ENCODE measurements around the gene VAPA.

VAPA gene

DNA sequence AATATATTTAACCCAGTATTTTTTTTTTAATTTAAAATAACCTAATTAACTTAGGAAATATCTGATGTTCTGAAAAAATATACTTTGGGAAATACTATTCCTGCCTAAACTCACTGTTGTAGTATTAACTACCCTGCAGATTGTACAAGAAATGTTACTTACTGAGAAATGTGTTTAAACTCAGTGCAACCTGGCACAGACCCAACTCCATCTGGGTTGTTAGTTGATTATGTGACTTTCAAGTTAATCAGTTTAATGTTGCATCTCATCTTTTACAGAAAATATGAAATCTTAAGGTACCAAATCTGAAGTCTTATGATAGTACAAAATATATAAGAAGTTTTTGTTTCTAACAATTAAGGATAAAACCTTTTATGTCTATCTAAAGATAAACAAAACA is 27.3 kb downstream of the VAPA start:
- TF ChIP-seq NFIC (IDR thresholded peaks at IDR 0.05) (no peak), TAF1 (IDR thresholded peaks at IDR 0.05; ENCODE audit: low read depth) (no peak), TCF12 (IDR thresholded peaks at IDR 0.05; ENCODE audit: low read depth) (no peak), EP300 (IDR thresholded peaks at IDR 0.05; ENCODE audit: borderline replicate concordance) (no peak), FOXM1 (IDR thresholded peaks at IDR 0.05; ENCODE audit: borderline replicate concordance, low read depth) (no peak), CEBPB (IDR thresholded peaks at IDR 0.05) (no peak), TEAD4 (IDR thresholded peaks at IDR 0.05) (no peak), RAD21 (IDR thresholded peaks at IDR 0.05; ENCODE audit: low read depth) (no peak), ZBTB7A (IDR thresholded peaks at IDR 0.05; ENCODE audit: low read depth) (no peak), YY1 (IDR thresholded peaks at IDR 0.05; ENCODE audit: low read depth) (no peak), CREB1 (IDR thresholded peaks at IDR 0.05; ENCODE audit: low read depth) (no peak), EGR1 (IDR thresholded peaks at IDR 0.05) (no peak)
- TF ChIP-seq, protein P1, sequence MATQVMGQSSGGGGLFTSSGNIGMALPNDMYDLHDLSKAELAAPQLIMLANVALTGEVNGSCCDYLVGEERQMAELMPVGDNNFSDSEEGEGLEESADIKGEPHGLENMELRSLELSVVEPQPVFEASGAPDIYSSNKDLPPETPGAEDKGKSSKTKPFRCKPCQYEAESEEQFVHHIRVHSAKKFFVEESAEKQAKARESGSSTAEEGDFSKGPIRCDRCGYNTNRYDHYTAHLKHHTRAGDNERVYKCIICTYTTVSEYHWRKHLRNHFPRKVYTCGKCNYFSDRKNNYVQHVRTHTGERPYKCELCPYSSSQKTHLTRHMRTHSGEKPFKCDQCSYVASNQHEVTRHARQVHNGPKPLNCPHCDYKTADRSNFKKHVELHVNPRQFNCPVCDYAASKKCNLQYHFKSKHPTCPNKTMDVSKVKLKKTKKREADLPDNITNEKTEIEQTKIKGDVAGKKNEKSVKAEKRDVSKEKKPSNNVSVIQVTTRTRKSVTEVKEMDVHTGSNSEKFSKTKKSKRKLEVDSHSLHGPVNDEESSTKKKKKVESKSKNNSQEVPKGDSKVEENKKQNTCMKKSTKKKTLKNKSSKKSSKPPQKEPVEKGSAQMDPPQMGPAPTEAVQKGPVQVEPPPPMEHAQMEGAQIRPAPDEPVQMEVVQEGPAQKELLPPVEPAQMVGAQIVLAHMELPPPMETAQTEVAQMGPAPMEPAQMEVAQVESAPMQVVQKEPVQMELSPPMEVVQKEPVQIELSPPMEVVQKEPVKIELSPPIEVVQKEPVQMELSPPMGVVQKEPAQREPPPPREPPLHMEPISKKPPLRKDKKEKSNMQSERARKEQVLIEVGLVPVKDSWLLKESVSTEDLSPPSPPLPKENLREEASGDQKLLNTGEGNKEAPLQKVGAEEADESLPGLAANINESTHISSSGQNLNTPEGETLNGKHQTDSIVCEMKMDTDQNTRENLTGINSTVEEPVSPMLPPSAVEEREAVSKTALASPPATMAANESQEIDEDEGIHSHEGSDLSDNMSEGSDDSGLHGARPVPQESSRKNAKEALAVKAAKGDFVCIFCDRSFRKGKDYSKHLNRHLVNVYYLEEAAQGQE (IDR thresholded peaks at IDR 0.05; ENCODE audit: low read depth): no peak
- TF ChIP-seq, protein P2, sequence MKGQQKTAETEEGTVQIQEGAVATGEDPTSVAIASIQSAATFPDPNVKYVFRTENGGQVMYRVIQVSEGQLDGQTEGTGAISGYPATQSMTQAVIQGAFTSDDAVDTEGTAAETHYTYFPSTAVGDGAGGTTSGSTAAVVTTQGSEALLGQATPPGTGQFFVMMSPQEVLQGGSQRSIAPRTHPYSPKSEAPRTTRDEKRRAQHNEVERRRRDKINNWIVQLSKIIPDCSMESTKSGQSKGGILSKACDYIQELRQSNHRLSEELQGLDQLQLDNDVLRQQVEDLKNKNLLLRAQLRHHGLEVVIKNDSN (IDR thresholded peaks at IDR 0.05): no peak
- TF ChIP-seq, protein P3, sequence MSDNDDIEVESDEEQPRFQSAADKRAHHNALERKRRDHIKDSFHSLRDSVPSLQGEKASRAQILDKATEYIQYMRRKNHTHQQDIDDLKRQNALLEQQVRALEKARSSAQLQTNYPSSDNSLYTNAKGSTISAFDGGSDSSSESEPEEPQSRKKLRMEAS (IDR thresholded peaks at IDR 0.05): no peak

DNA sequence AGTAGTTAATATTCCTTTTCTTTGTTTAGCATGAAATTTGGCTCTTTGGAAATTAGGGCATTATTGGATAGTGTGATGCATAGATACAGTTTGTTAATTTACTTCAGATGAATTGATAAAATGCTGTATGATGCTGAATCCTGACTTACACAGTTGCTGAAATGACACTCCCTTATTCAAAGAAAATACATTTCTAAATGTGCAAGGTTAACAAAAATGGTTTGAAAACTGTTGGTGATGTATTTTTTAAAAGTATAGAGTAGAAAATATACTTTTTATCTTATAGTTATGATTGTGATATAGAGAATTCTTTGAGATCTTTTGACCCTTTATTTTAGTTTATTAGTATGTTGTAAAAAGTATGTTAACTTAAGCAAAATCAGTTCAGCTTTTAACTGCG is 27.8 kb downstream of the VAPA start:
- no peak for TF ChIP-seq CEBPB (IDR thresholded peaks at IDR 0.05)
- no peak for TF ChIP-seq TCF12 (IDR thresholded peaks at IDR 0.05; ENCODE audit: low read depth)
- TF ChIP-seq EGR1 (IDR thresholded peaks at IDR 0.05): no peak
- TF ChIP-seq, protein P2 (IDR thresholded peaks at IDR 0.05): no peak
- TF ChIP-seq ZBTB7A (IDR thresholded peaks at IDR 0.05; ENCODE audit: low read depth): no peak
- no peak for TF ChIP-seq CREB1 (IDR thresholded peaks at IDR 0.05; ENCODE audit: low read depth)
- TF ChIP-seq NFIC (IDR thresholded peaks at IDR 0.05): no peak
- no peak for TF ChIP-seq FOXM1 (IDR thresholded peaks at IDR 0.05; ENCODE audit: borderline replicate concordance, low read depth)
- TF ChIP-seq, protein P3 (IDR thresholded peaks at IDR 0.05): no peak

DNA sequence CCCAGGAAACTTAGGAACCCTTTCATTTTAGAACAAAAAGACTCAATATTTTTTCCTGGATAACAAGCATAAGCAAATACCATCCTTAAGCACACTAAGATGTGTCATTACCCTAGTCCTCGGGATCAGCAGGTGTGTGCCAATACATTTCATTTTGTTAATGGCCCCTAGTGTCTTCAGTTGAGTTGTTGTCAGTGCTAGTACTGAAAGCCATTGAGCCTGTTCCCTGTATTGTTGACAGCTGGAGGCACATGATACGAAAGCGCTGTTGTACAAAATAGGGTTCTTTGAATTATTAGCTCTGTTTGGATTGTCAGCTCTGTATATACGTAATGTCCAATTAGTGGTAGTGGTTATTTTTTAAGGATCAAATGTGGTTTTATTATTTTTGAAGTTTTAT is 29.5 kb downstream of the VAPA start:
- TF ChIP-seq, protein P3 (IDR thresholded peaks at IDR 0.05): no peak
- TF ChIP-seq, protein P1 (IDR thresholded peaks at IDR 0.05; ENCODE audit: low read depth): no peak
- TF ChIP-seq CEBPB (IDR thresholded peaks at IDR 0.05) (no peak), FOXM1 (IDR thresholded peaks at IDR 0.05; ENCODE audit: borderline replicate concordance, low read depth) (no peak), TEAD4 (IDR thresholded peaks at IDR 0.05) (no peak), RAD21 (IDR thresholded peaks at IDR 0.05; ENCODE audit: low read depth) (no peak), CREB1 (IDR thresholded peaks at IDR 0.05; ENCODE audit: low read depth) (no peak), EGR1 (IDR thresholded peaks at IDR 0.05) (no peak), TCF12 (IDR thresholded peaks at IDR 0.05; ENCODE audit: low read depth) (no peak), ZBTB7A (IDR thresholded peaks at IDR 0.05; ENCODE audit: low read depth) (no peak), TAF1 (IDR thresholded peaks at IDR 0.05; ENCODE audit: low read depth) (no peak), NFIC (IDR thresholded peaks at IDR 0.05) (no peak), EP300 (IDR thresholded peaks at IDR 0.05; ENCODE audit: borderline replicate concordance) (no peak), YY1 (IDR thresholded peaks at IDR 0.05; ENCODE audit: low read depth) (no peak)
- TF ChIP-seq, protein P2 (IDR thresholded peaks at IDR 0.05): no peak

DNA sequence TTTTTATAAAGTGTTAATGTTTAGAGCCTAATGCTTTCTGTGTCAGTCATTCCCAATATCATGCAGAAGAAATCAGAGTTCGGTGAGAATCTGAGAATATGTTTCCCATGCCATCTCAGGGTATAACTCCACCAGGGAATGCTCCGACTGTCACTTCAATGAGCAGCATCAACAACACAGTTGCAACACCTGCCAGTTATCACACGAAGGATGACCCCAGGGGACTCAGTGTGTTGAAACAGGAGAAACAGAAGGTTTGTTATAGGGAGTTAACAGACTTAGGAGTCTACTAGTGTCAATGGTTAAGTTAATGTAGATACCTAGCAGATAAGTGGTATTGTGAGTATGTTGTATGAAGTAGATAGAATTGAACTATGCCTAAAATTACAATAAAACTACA is 31.0 kb downstream of the VAPA start:
- no peak for TF ChIP-seq ZBTB7A (IDR thresholded peaks at IDR 0.05; ENCODE audit: low read depth)
- no peak for TF ChIP-seq TAF1 (IDR thresholded peaks at IDR 0.05; ENCODE audit: low read depth)
- TF ChIP-seq NFIC (IDR thresholded peaks at IDR 0.05): no peak
- TF ChIP-seq YY1 (IDR thresholded peaks at IDR 0.05; ENCODE audit: low read depth): no peak
- no peak for TF ChIP-seq EGR1 (IDR thresholded peaks at IDR 0.05)
- TF ChIP-seq, protein P3 (IDR thresholded peaks at IDR 0.05): no peak
- no peak for TF ChIP-seq TCF12 (IDR thresholded peaks at IDR 0.05; ENCODE audit: low read depth)
- no peak for TF ChIP-seq EP300 (IDR thresholded peaks at IDR 0.05; ENCODE audit: borderline replicate concordance)

DNA sequence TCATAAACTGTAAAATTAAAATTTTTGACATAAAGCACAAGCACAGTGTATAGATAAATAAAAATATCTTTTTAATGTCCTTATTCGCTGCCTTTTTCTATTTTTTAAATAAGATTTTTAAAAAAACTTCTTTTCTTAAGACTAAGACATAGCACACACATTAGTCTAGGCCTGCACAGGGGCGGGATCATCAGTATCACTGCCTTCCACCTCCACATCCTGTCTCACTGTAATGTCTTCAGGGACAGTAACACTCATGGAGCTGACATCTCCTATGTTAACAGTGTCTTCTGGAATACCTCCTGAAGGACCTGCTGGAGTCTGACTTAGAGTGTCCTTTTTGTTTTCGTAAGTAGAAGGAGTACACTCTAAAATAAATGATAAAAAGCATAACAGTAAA is 33.0 kb downstream of the VAPA start:
- TF ChIP-seq EP300 (IDR thresholded peaks at IDR 0.05; ENCODE audit: borderline replicate concordance) (no peak), CEBPB (IDR thresholded peaks at IDR 0.05) (no peak), YY1 (IDR thresholded peaks at IDR 0.05; ENCODE audit: low read depth) (no peak), EGR1 (IDR thresholded peaks at IDR 0.05) (no peak), TEAD4 (IDR thresholded peaks at IDR 0.05) (no peak), TCF12 (IDR thresholded peaks at IDR 0.05; ENCODE audit: low read depth) (no peak), CREB1 (IDR thresholded peaks at IDR 0.05; ENCODE audit: low read depth) (no peak), TAF1 (IDR thresholded peaks at IDR 0.05; ENCODE audit: low read depth) (no peak), ZBTB7A (IDR thresholded peaks at IDR 0.05; ENCODE audit: low read depth) (no peak), RAD21 (IDR thresholded peaks at IDR 0.05; ENCODE audit: low read depth) (no peak), NFIC (IDR thresholded peaks at IDR 0.05) (no peak), FOXM1 (IDR thresholded peaks at IDR 0.05; ENCODE audit: borderline replicate concordance, low read depth) (no peak)
- TF ChIP-seq, protein P1 (IDR thresholded peaks at IDR 0.05; ENCODE audit: low read depth): no peak
- TF ChIP-seq, protein P3 (IDR thresholded peaks at IDR 0.05): no peak
- TF ChIP-seq, protein P2 (IDR thresholded peaks at IDR 0.05): no peak

All from Ishikawa (cell line).